Subcutaneous adipose tissue (tissue), 4 donors: ENCODE data around the gene PID1. TPM values are rescaled to one million over a fixed set of nuclear protein-coding genes. Genes with fewer than 3 reads are reported as not detected.

Source experiments
- CTCF ChIP-seq: fragments of 450-650 bp; IDR thresholded peaks from one replicate; pipeline ENCODE4 v1.5.1; 2016; ENCODE audit warnings: low read depth, mild to moderate bottlenecking, control low read depth, antibody characterized with exemption, moderate library complexity
- total RNA-seq, 4 donors: library from RNA; depleted of rRNA; stranded (reverse); fragments of >200 nt; gene quantifications; one replicate each; pipeline ENCODE4 v1.1.0, GENCODE V29; 2016

PID1 gene
- total RNA-seq, 4 donors from 2014 or later, result 25.8 to 59.9 (median 58.4) TPM

- TF ChIP-seq CTCF, result no peak
These were observed 159.3 kb downstream of the PID1 start for GRCh38 chr2:229111744-229112143.

GRCh38 chr2:229109195-229109594 is 161.9 kb downstream of the PID1 start:
- TF ChIP-seq CTCF, result no peak

- no peak for TF ChIP-seq CTCF
These were observed 163.5 kb downstream of the PID1 start for GRCh38 chr2:229107601-229108000.

- TF ChIP-seq CTCF, result no peak
These were observed 166.1 kb downstream of the PID1 start for GRCh38 chr2:229104974-229105387.

GRCh38 chr2:229104025-229104424 is 167.1 kb downstream of the PID1 start:
- no peak for TF ChIP-seq CTCF

GRCh38 chr2:229101314-229101713 is 169.8 kb downstream of the PID1 start:
- no peak for TF ChIP-seq CTCF

- no peak for TF ChIP-seq CTCF
These were observed 171.9 kb downstream of the PID1 start for GRCh38 chr2:229099231-229099630.

- TF ChIP-seq CTCF, result no peak
These were observed 172.3 kb downstream of the PID1 start for GRCh38 chr2:229098801-229099200.
